ENCODE results near the gene TEKT3.

DNA sequence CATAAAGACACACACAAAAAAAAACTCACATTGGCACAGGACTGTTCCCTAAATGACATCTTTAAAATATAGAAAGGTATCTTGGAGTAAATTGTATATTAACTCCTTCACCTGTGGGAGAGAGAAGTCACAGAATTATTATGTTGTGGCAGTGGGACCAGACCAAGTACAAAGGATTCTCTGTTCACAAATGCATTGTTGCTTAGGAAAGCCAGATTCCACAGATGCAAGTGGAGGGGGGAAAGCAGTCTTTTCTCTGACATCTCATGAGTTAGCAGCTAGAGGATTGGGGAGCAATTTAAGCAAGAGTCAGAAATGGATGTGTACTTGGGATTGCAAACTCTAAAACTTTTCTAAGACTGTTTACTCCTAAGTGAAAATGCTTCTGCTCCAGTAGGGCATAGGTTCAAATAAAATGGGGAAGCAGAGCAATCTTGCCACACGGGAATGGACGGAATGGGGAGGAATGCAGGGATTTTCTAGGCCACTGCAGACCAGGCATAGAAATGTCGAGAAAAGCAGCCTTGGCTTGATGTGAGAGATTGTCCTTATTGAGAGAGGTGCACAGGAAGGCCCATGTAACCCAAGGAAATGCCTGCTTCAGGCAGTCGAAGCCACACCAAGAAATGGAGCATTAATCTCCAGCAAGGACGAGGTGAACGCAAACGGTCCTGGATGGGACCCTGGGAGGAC lies 72.2 kb downstream of the TEKT3 start:
- TF ChIP-seq RAD21 (IDR thresholded peaks at IDR 0.05; ENCODE audit: low read length) (no peak), CEBPB (IDR thresholded peaks at IDR 0.05; ENCODE audit: low read depth, low read length) (no peak), CTCF (conservative IDR thresholded peaks at IDR 0.05; ENCODE audit: low read depth, low read length) (no peak), MAZ (IDR thresholded peaks at IDR 0.05; ENCODE audit: borderline replicate concordance, low read depth, low read length) (no peak), MXI1 (IDR thresholded peaks at IDR 0.05; ENCODE audit: borderline replicate concordance, low read depth, low read length) (no peak), POLR2A (IDR thresholded peaks at IDR 0.05; ENCODE audit: low read depth, low read length) (no peak), RCOR1 (IDR thresholded peaks at IDR 0.05; ENCODE audit: insufficient replicate concordance, low read length) (no peak), SMC3 (IDR thresholded peaks at IDR 0.05; ENCODE audit: low read depth, low read length) (no peak), NFE2L2 (IDR thresholded peaks at IDR 0.05; ENCODE audit: low read depth, low read length) (no peak)
